ENCODE data around the gene AUTS2. TPM values are rescaled to one million over a fixed set of nuclear protein-coding genes. Genes with fewer than 3 reads are reported as not detected.

AUTS2 gene
- total and polyA plus RNA-seq, 10 of the 15 experiments (the other 5 are each of a cell fraction or from before 2014, with no cell fraction given) = 6.4 to 55.6 (median 21.6) TPM

DNA sequence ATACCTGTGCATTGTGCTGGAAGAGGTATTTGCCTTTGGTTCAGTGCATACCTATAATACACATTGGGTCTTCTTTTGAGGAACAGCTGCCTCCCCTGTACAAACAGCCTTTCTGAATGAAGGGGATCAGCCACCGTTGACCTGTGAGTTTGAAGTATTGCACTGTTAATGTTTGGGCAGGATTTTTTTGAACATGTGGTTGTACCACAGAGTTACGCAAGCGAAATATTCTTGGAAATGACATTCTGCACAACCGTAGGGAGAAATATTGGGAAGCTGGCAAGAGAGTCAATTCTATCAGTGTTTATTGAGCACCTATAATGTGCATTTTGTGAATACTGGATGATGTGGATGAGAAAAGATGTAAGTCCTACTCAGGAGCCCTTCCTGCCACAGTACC, 270.6 kb downstream of the AUTS2 start:
- FAIRE-seq (no peak), DNase-seq (ENCODE audit: low read depth, low spot score) (no peak), ATAC-seq (no peak)
- Histone ChIP-seq H3K27ac (ENCODE audit: control insufficient read depth, insufficient read depth) (no peak overlapping the region), H3K36me3 (ENCODE audit: control insufficient read depth in 2 of 2, insufficient read depth in 2 of 2, low read length in 1 of 2) (peaks cover 0 to 2% of the 10 kb centered on the region in 2 experiments; a peak in 1 of 4 replicates), H2AFZ (ENCODE audit: control insufficient read depth, low read depth, low read length) (no peak overlapping the region), H3K4me2 (ENCODE audit: control insufficient read depth, insufficient read depth) (no peak overlapping the region), H3K4me1 (ENCODE audit: control insufficient read depth, insufficient read depth, low read length) (peaks cover 11% of the 10 kb centered on the region; the same call in 1 of the 2 replicates), H3K4me3 (no peak overlapping the region), H3K9ac (ENCODE audit: control insufficient read depth, insufficient read depth, low read length) (no peak overlapping the region), H3K27me3 (replicated peaks in 1 of 2; ENCODE audit: control insufficient read depth in 2 of 2, insufficient read depth in 2 of 2, low read length in 1 of 2) (no peaks in the 10 kb centered on the region), H3K79me2 (ENCODE audit: control insufficient read depth, insufficient read depth, low read length) (no peaks in the 10 kb centered on the region; the same call in none of the 2 replicates), H3K9me3 (replicated peaks; ENCODE audit: control insufficient read depth, insufficient read depth, low read length) (no peaks in the 10 kb centered on the region), H4K20me1 (ENCODE audit: control insufficient read depth, insufficient read depth) (no peaks in the 10 kb centered on the region)
- in situ Hi-C loops (cut with MboI) = no loop called here
- TF ChIP-seq CBX3 (IDR thresholded peaks at IDR 0.05; ENCODE audit: borderline replicate concordance, low read depth) (no peak), MYC (IDR thresholded peaks at IDR 0.05; ENCODE audit: insufficient read depth, insufficient read length, insufficient replicate concordance, low read length, severe bottlenecking) (no peak), CHD1 (IDR thresholded peaks at IDR 0.05; ENCODE audit: low read depth, low read length) (no peak), RELB (IDR thresholded peaks at IDR 0.05; ENCODE audit: low read depth) (no peak), MYB (IDR thresholded peaks at IDR 0.05; ENCODE audit: borderline replicate concordance, low read depth, low read length) (no peak), TAF1 (IDR thresholded peaks at IDR 0.05; ENCODE audit: borderline replicate concordance, low read depth, low read length) (no peak), NBN (IDR thresholded peaks at IDR 0.05) (no peak), ATF3 (IDR thresholded peaks at IDR 0.05; ENCODE audit: borderline replicate concordance, extremely low read depth, low read depth, low read length) (no peak), KLF5 (IDR thresholded peaks at IDR 0.05; ENCODE audit: partially characterized antibody) (no peak), ELK1 (IDR thresholded peaks at IDR 0.05; ENCODE audit: low read depth, low read length) (no peak)
- TF ChIP-seq, protein P1, sequence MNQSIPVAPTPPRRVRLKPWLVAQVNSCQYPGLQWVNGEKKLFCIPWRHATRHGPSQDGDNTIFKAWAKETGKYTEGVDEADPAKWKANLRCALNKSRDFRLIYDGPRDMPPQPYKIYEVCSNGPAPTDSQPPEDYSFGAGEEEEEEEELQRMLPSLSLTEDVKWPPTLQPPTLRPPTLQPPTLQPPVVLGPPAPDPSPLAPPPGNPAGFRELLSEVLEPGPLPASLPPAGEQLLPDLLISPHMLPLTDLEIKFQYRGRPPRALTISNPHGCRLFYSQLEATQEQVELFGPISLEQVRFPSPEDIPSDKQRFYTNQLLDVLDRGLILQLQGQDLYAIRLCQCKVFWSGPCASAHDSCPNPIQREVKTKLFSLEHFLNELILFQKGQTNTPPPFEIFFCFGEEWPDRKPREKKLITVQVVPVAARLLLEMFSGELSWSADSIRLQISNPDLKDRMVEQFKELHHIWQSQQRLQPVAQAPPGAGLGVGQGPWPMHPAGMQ (IDR thresholded peaks at IDR 0.05; ENCODE audit: borderline replicate concordance) = no peak
- TF ChIP-seq, protein P2, sequence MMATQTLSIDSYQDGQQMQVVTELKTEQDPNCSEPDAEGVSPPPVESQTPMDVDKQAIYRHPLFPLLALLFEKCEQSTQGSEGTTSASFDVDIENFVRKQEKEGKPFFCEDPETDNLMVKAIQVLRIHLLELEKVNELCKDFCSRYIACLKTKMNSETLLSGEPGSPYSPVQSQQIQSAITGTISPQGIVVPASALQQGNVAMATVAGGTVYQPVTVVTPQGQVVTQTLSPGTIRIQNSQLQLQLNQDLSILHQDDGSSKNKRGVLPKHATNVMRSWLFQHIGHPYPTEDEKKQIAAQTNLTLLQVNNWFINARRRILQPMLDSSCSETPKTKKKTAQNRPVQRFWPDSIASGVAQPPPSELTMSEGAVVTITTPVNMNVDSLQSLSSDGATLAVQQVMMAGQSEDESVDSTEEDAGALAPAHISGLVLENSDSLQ (IDR thresholded peaks at IDR 0.05) = no peak
- TF ChIP-seq, protein P3, sequence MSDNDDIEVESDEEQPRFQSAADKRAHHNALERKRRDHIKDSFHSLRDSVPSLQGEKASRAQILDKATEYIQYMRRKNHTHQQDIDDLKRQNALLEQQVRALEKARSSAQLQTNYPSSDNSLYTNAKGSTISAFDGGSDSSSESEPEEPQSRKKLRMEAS (IDR thresholded peaks at IDR 0.05; ENCODE audit: low read depth, low read length) = no peak
- WGBS (ENCODE audit: insufficient coverage, insufficient replicate concordance, low lambda C conversion rate, missing lambda C conversion rate) = 67% methylated on average over 4 of the region's 4 CpGs
- ChIA-PET SMC1A (ENCODE audit: uncharacterized antibody, unreplicated experiment) (interaction anchor here (1.1 to 2.3 kb wide), 8 partner anchors 10 to 64 kb away, joined by 3 to 15 read pairs (median 6); no protein-coding TSS in a partner anchor), RAD21 (ENCODE audit: unreplicated experiment) (interaction anchor here (0.5 to 1.4 kb wide), 2 partner anchors 16 to 43 kb away, joined by 3 to 4 read pairs; no protein-coding TSS in a partner anchor), CTCF (interaction anchor here (1.4 to 1.8 kb wide), 2 partner anchors 8 to 29 kb away, joined by 3 to 7 read pairs; no protein-coding TSS in a partner anchor), POLR2A (no interaction called here)
- intact Hi-C loops (cut with micrococcal nuclease; ENCODE audit: unreplicated experiment) = no loop called here
- no TSS peak for BruUV-seq (replicated peaks)

All from GM12878 (cell line).